Activated naive CD8-positive, alpha-beta T cell treated with anti-CD3 and anti-CD28 coated beads, Interleukin-2, amount 50 U/mL, for 16 hours (primary cell): ENCODE results near the gene FER.
"Not testable (repeated sequence)": the region's sequence is repeated elsewhere in the genome, so short reads cannot be mapped to it uniquely, and the experiment has no call there.

ENCODE experiments used
- DNase-seq: peaks from one replicate; pipeline ENCODE4 v3.0.0-alpha.2; 2020; ENCODE audit warnings: low read depth, low spot score

Gene FER

GRCh38 chr5:109113608-109114007 lies 365.9 kb downstream of the FER start:
- no peak for DNase-seq

- no peak for DNase-seq
Observed at GRCh38 chr5:109121225-109121624, 373.5 kb downstream of the FER start.

GRCh38 chr5:109125755-109126429 lies 378.2 kb downstream of the FER start:
- DNase-seq: no peak

- no peak for DNase-seq
Observed at GRCh38 chr5:109126481-109126880, 378.8 kb downstream of the FER start.

- no peak for DNase-seq
Observed at GRCh38 chr5:109136906-109137305, 389.2 kb downstream of the FER start.

GRCh38 chr5:109141222-109142200 lies 393.8 kb downstream of the FER start:
- DNase-seq: no peak

GRCh38 chr5:109143031-109143430 lies 395.3 kb downstream of the FER start:
- no peak for DNase-seq

- DNase-seq: no peak
Observed at GRCh38 chr5:109145139-109145538, 397.4 kb downstream of the FER start.

GRCh38 chr5:109146591-109146990 lies 398.9 kb downstream of the FER start:
- DNase-seq: no peak

GRCh38 chr5:109152565-109152964 lies 404.9 kb downstream of the FER start:
- no peak for DNase-seq

GRCh38 chr5:109155625-109156024 lies 407.9 kb downstream of the FER start:
- DNase-seq: no peak

- DNase-seq: no peak
Observed at GRCh38 chr5:109156885-109157284, 409.2 kb downstream of the FER start.

- DNase-seq: no peak
Observed at GRCh38 chr5:109160468-109160867, 412.8 kb downstream of the FER start.

- no peak for DNase-seq
Observed at GRCh38 chr5:109161914-109162683, 414.4 kb downstream of the FER start.

GRCh38 chr5:109163336-109163735 lies 415.6 kb downstream of the FER start:
- no peak for DNase-seq

GRCh38 chr5:109164001-109164400 lies 416.3 kb downstream of the FER start:
- DNase-seq: no peak

GRCh38 chr5:109167586-109167985 lies 419.9 kb downstream of the FER start:
- no peak for DNase-seq

- no peak for DNase-seq
Observed at GRCh38 chr5:109168151-109168550, 420.5 kb downstream of the FER start.

- DNase-seq: no peak
Observed at GRCh38 chr5:109170629-109171350, 423.1 kb downstream of the FER start.

GRCh38 chr5:109171437-109172073 lies 423.9 kb downstream of the FER start:
- not testable (repeated sequence) for DNase-seq
